Mesenchymal stem cell (in vitro differentiated cells and primary cell): ENCODE data around the gene FSD1L.
"Not testable (repeated sequence)": the region's sequence is repeated elsewhere in the genome, so short reads cannot be mapped to it uniquely, and the experiment has no call there.

Source experiments
- DNase-seq: peaks from one replicate; pipeline ENCODE4 v3.0.0-alpha.2; 2013
- H2AFZ ChIP-seq: one replicate; pipeline ENCODE4 v1.6.1; 2013; ENCODE audit warnings: low read depth, mild to moderate bottlenecking, control low read depth, inconsistent platforms, low read length, moderate library complexity
- H2AK5ac ChIP-seq: 2 replicates; pipeline ENCODE4 v1.6.1; 2013; ENCODE audit warnings: low read length, moderate library complexity, mild to moderate bottlenecking, inconsistent platforms; ENCODE audit not compliant: severe bottlenecking
- H2BK120ac ChIP-seq: one replicate; pipeline ENCODE4 v1.6.1; 2013; ENCODE audit warnings: low read depth, mild to moderate bottlenecking, inconsistent platforms, low read length, moderate library complexity
- H2BK12ac ChIP-seq, 2 experiments: one replicate each; pipeline ENCODE4 v1.6.1; 2013; ENCODE audit warnings: inconsistent platforms in 2 of 2, low read length in 2 of 2, mild to moderate bottlenecking in 2 of 2, moderate library complexity in 2 of 2, control low read depth in 1 of 2
- H2BK15ac ChIP-seq: one replicate; pipeline ENCODE4 v1.6.1; 2013; ENCODE audit warnings: mild to moderate bottlenecking, low read depth, inconsistent platforms; ENCODE audit not compliant: poor library complexity, severe bottlenecking
- H2BK5ac ChIP-seq: 2 replicates; pipeline ENCODE4 v1.6.1; 2013; ENCODE audit warnings: low read depth, mild to moderate bottlenecking, low read length, control low read depth, inconsistent platforms; ENCODE audit not compliant: poor library complexity, severe bottlenecking
- H3K14ac ChIP-seq, 2 experiments: one replicate each; pipeline ENCODE4 v1.6.1; 2013; ENCODE audit warnings: inconsistent platforms in 2 of 2, low read length in 2 of 2, control low read depth in 1 of 2, mild to moderate bottlenecking in 1 of 2, moderate library complexity in 1 of 2
- H3K18ac ChIP-seq, 2 experiments: one replicate each; pipeline ENCODE4 v1.6.1; 2013; ENCODE audit warnings: inconsistent platforms in 2 of 2, low read length in 2 of 2, control low read depth in 1 of 2, low read depth in 1 of 2, mild to moderate bottlenecking in 1 of 2
- H3K23ac ChIP-seq, 2 experiments: one replicate each; pipeline ENCODE4 v1.6.1; 2013; ENCODE audit warnings: inconsistent platforms in 2 of 2, low read length in 2 of 2, mild to moderate bottlenecking in 2 of 2, moderate library complexity in 2 of 2, control low read depth in 1 of 2
- H3K27ac ChIP-seq: 2 replicates; pipeline ENCODE4 v1.5.1; 2013; ENCODE audit warnings: mild to moderate bottlenecking, moderate library complexity, low read length, control low read depth, inconsistent platforms; ENCODE audit not compliant: poor library complexity, severe bottlenecking
- H3K27me3 ChIP-seq, 2 experiments: 2 replicates each; pipeline versions ENCODE4 v1.6.1 to v1.7.0; 2013; ENCODE audit warnings: low read length in 2 of 2, mild to moderate bottlenecking in 2 of 2, moderate library complexity in 2 of 2, control low read depth in 1 of 2, inconsistent platforms in 1 of 2; ENCODE audit not compliant: control insufficient read depth in 1 of 2, insufficient read depth in 1 of 2
- H3K36me3 ChIP-seq, 2 experiments: 2 replicates each; pipeline versions ENCODE4 v1.6.1 to v1.7.0; 2013; ENCODE audit warnings: low read length in 2 of 2, control low read depth in 1 of 2, inconsistent platforms in 1 of 2, low read depth in 1 of 2, mild to moderate bottlenecking in 1 of 2; ENCODE audit not compliant: insufficient read depth in 2 of 2, control insufficient read depth in 1 of 2
- H3K4ac ChIP-seq, 2 experiments: one replicate each; pipeline ENCODE4 v1.6.1; 2013; ENCODE audit warnings: inconsistent platforms in 2 of 2, low read length in 2 of 2, mild to moderate bottlenecking in 2 of 2, moderate library complexity in 2 of 2, control low read depth in 1 of 2, low read depth in 1 of 2
- H3K4me1 ChIP-seq: 2 replicates; pipeline ENCODE4 v1.6.1; 2013; ENCODE audit warnings: low read depth, low read length, control low read depth; ENCODE audit not compliant: control insufficient read depth, insufficient read depth
- H3K4me2 ChIP-seq: 2 replicates; pipeline ENCODE4 v1.6.1; 2013; ENCODE audit warnings: low read length, mild to moderate bottlenecking, inconsistent platforms; ENCODE audit not compliant: poor library complexity, severe bottlenecking
- H3K4me3 ChIP-seq, 2 experiments: 2 replicates each; pipeline versions ENCODE4 v1.5.1 to v1.7.0; 2013; ENCODE audit warnings: low read length in 2 of 2, mild to moderate bottlenecking in 2 of 2, control low read depth in 1 of 2, low read depth in 1 of 2; ENCODE audit not compliant: insufficient read depth in 1 of 2
- H3K79me1 ChIP-seq: replicated peaks from 2 replicates; pipeline ENCODE4 v1.6.1; 2013; ENCODE audit warnings: mild to moderate bottlenecking, control low read depth, low read length, inconsistent platforms; ENCODE audit not compliant: poor library complexity, severe bottlenecking
- H3K9ac ChIP-seq: 2 replicates; pipeline ENCODE4 v1.7.0; 2013; ENCODE audit warnings: mild to moderate bottlenecking, low read length, moderate library complexity
- H3K9me3 ChIP-seq: 2 replicates; pipeline ENCODE4 v1.7.0; 2013; ENCODE audit warnings: mild to moderate bottlenecking, low read length; ENCODE audit not compliant: control insufficient read depth
- H4K8ac ChIP-seq: one replicate; pipeline ENCODE4 v1.6.1; 2013; ENCODE audit warnings: inconsistent platforms, mild to moderate bottlenecking, low read length, moderate library complexity
- H4K91ac ChIP-seq: one replicate; pipeline ENCODE4 v1.6.1; 2013; ENCODE audit warnings: mild to moderate bottlenecking, low read length, inconsistent platforms
- WGBS: methylation state at CpG from one replicate; pipeline ENCODE4 v1.1.7; 2013; ENCODE audit warnings: mixed read lengths; 5-methylcytosine and 5-hydroxymethylcytosine counted together

The FSD1L gene

DNA sequence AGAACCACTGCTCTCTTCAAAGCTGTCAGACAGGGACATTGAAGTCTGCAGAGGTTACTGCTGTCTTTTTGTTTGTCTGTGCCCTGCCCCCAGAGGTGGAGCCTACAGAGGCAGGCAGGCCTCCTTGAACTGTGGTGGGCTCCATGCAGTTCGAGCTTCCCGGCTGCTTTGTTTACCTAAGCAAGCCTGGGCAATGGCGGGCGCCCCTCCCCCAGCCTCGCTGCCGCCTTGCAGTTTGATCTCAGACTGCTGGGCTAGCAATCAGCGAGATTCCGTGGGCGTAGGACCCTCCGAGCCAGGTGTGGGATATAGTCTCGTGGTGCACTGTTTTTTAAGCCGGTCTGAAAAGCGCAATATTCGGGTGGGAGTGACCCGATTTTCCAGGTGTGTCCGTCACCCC lies 133.7 kb downstream of the FSD1L start:
- not testable (repeated sequence) for H3K4me3 ChIP-seq, DNase-seq
- WGBS = 66% methylated on average over 15 of the region's 16 CpGs

GRCh38 chr9:105593145-105593544 lies 145.3 kb downstream of the FSD1L start:
- Histone ChIP-seq H2AFZ (no peak overlapping the region), H3K9me3 (peaks cover 6% of the 10 kb centered on the region), H3K14ac (no peak overlapping the region), H3K18ac (no peak overlapping the region), H2BK12ac (no peak overlapping the region), H2BK15ac (no peak overlapping the region), H2BK120ac (no peak overlapping the region), H3K27me3 (no peaks in the 10 kb centered on the region), H3K4me1 (no peaks in the 10 kb centered on the region), H4K8ac (no peak overlapping the region), H4K91ac (no peak overlapping the region), H3K4ac (no peak overlapping the region), H2BK5ac (no peak overlapping the region), H3K23ac (no peak overlapping the region), H3K4me3 (no peak overlapping the region), H3K9ac (no peak overlapping the region), H3K79me1 (peaks cover 15% of the 10 kb centered on the region), H3K27ac (no peak overlapping the region), H3K4me2 (no peak overlapping the region), H3K36me3 (peaks cover 7 to 39% of the 10 kb centered on the region in 2 experiments), H2AK5ac (no peak overlapping the region)
- DNase-seq = no peak
- WGBS = 100% methylated on average over 3 of the region's 3 CpGs

More for the DNA sequence above, 133.7 kb downstream of the FSD1L start:
- not testable (repeated sequence) for H2BK12ac ChIP-seq, H3K9ac ChIP-seq, H2BK15ac ChIP-seq, H3K9me3 ChIP-seq, H3K4me2 ChIP-seq, H2AFZ ChIP-seq, H3K27ac ChIP-seq, H3K18ac ChIP-seq, H3K36me3 ChIP-seq, H3K4ac ChIP-seq, H4K8ac ChIP-seq, H3K27me3 ChIP-seq, H2BK120ac ChIP-seq, H3K79me1 ChIP-seq, H2BK5ac ChIP-seq, H4K91ac ChIP-seq, H3K4me1 ChIP-seq, H3K23ac ChIP-seq, H3K14ac ChIP-seq, H2AK5ac ChIP-seq
